SK-N-DZ (cell line): ENCODE data around the gene FAAH2. TPM values are rescaled to one million over a fixed set of nuclear protein-coding genes. Genes with fewer than 3 reads are reported as not detected.
"Not testable (repeated sequence)": the region's sequence is repeated elsewhere in the genome, so short reads cannot be mapped to it uniquely, and the experiment has no call there.

ENCODE experiments used
- DNase-seq: peaks from one replicate; pipeline ENCODE4 v3.0.0-alpha.2; 2015; ENCODE audit warnings: low spot score
- polyA plus RNA-seq, 2 experiments: library from polyadenylated mRNA; depleted of rRNA; stranded (reverse); fragments of >200 nt; gene quantifications; 2 replicates each; pipeline ENCODE4 v1.2.3, GENCODE V29; 2014

FAAH2 gene
- 0.98 and 1.8 TPM in 2 replicates for polyA plus RNA-seq (2014; cell fraction: cytosol; rRNA removed)
- polyA plus RNA-seq (2014; cell fraction: nucleus; rRNA removed): 0.20 TPM in 1 of 2 replicates, not detected in the other

- peak; percentile 30 for DNase-seq
Observed at GRCh38 chrX:57286507-57287251, at the start of gene FAAH2. Gene FAAH2, plus strand, starts transcription at chrX:57286706. Its CDS starts 120 bp downstream, at chrX:57286826.

- peak; percentile 1 for DNase-seq
Observed at GRCh38 chrX:57241967-57242366, 44.5 kb upstream of the FAAH2 start.

DNA sequence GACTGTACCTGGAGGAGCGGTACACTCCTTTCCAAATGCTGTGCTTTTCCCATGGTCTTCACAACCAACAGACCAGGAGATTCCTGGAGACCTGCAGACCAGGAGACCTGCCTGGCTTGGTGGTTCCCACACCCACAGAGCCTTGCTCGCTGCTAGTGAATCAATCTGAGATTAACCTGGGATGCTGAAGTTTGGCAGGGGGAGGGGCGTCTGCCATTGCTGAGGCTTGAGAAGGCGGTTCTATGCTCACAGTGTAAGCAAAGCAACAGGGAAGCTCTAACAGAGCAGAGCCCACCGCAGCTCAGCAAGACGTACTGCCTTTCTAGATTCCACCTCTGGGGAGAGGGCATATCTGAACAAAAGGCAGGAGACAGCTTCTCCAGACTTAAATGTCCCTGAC, 34.5 kb upstream of the FAAH2 start:
- no peak for DNase-seq

DNA sequence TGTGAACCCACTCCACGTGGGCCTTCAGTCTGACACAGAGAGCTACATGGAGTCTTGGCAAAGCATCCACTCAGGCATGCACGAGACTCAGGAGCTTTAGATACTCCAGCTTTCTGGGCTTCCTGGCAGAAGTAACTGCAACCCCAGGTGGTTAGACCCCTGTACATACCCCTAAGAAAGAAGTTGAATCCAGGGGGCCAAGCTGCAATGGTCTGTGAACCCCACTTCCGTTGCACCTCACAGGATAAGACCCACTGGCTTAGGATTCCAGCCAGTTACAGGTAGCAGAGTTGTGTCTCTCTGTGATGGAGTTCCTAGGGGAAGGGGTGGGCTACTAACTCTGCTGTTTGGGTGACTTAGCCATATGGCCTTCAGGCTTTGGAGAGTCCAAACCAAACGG, 21.4 kb upstream of the FAAH2 start:
- DNase-seq: no peak

DNA sequence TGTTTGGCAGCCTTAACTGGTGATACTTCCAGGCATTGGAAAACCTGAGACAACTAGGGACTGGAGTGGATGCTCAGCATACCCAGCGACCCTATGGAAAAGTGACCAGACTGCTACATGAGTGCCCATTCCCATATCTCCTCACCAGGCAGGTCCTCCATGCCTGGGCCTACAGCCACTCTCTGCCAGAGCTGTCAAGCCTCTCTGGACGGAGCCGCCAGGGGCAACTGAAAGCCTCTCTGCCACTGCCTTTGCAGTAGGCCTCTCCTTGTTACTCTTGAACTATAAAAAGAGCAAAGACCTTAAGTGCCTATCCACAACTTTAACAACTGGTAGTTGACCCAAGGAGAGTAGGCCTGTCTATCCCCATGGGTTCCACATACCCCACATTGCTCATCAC, 20.2 kb upstream of the FAAH2 start:
- no peak for DNase-seq

DNA sequence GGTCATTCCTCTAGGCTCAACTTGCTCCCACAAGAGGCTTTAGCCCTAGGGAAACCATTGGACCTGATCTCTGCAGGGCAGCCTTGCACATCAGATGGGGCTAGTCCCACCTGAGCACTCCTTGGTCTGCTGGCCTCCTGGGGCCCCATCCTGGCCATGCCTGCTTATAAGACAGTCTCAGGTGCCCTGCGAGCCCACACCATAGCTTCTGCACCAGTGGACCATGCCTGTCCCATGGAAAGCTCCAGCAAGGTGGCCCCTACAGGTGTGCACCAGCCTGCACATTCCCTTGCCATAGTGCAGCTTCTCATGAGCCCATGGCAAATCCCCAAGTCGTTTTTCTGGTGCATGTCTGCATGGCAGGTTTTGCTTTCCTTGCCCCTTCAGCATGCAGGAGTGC, 19.6 kb upstream of the FAAH2 start:
- no peak for DNase-seq

DNA sequence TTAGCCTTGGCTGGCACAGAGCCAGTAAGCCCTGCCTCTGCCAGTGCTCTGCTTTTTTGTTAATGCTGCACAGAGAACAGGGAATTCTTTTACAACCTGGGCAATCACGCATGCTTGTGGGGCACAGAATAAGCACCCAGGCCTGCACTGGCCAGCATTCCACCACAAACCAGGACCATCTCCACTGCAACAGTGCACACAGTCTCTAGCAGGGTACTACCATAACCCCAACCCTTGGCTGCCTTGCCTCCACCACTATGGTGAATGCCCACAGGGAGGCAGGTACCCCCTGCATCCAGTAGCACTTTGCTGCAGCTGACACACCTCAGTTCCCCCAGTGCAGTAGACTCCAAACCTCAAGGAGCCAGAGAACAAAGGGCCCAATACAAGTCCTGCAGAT, 19.2 kb upstream of the FAAH2 start:
- DNase-seq: no peak

GRCh38 chrX:57270980-57271379, 15.5 kb upstream of the FAAH2 start:
- no peak for DNase-seq

- peak; percentile 11 for DNase-seq
Observed at GRCh38 chrX:57282568-57282967, 3.9 kb upstream of the FAAH2 start.

GRCh38 chrX:57285001-57285400, 1.5 kb upstream of the FAAH2 start:
- no peak for DNase-seq

- no peak for DNase-seq
Observed at GRCh38 chrX:57289089-57289488, 2.6 kb downstream of the FAAH2 start.

- no peak for DNase-seq
Observed at GRCh38 chrX:57294961-57295360, 8.5 kb downstream of the FAAH2 start.

- not testable (repeated sequence) for DNase-seq
Observed at GRCh38 chrX:57295679-57296078, 9.2 kb downstream of the FAAH2 start.

GRCh38 chrX:57313583-57314215, 27.2 kb downstream of the FAAH2 start:
- DNase-seq: no peak

DNA sequence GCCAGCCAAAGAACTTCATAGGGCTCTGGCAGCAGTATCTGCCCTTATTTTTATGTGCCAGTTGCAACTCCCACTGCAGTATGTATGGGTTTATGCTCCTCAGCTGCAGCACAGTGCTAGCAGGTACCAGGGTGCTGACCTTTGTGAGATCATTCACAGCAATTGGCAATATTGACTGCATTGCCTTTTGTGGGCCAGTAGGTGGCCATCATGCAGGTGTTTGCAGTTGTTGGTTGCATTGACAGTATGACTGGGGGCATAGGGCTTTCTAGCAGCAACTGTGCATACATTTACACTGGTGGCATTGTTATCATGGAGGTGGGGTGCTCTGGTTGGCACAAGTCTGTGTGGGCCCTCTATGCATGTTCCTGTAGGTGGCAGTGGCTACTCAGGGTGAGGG, 42.5 kb downstream of the FAAH2 start:
- no peak for DNase-seq

DNA sequence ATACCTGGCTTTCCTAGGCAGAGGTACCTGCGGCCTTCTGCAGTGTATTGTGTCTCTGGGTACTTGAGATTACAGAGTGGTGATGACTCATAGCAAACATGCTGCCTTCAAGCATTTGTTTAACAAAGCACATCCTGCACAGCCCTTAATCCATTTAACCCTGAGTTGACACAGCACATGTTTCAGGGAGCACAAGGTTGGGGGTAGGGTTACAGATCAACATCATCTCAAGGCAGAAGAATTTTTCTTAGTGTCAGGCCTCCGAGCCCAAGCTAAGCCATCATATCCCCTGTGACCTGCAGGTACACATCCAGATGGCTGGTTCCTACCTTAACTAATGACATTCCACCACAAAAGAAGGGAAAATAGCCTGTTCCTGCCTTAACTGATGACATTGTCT, 49.3 kb downstream of the FAAH2 start:
- DNase-seq: not testable (repeated sequence)

- DNase-seq: no peak
Observed at GRCh38 chrX:57353472-57354132, 67.1 kb downstream of the FAAH2 start.

GRCh38 chrX:57364145-57364544, 77.6 kb downstream of the FAAH2 start:
- DNase-seq: no peak

- no peak for DNase-seq
Observed at GRCh38 chrX:57366430-57366829, 79.9 kb downstream of the FAAH2 start.

DNA sequence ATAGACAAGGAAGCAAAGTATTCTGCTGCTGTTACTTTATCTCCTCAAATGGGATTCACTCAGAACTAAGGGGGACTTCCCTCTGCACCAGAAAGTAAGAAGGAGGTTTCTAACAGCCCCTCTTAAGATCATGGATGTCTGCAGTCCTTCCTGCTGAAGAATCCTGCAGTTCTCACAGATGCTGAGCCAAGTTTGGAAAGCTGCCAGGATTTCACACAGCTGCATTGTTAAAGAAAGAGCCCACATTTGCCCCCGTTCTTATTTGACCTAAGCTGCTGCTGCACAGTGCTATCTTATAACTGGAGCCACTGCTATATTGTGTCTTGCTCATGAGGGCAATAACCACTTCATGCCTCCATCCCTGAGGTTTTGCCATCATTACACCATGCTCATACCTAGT, 81.1 kb downstream of the FAAH2 start:
- no peak for DNase-seq

DNA sequence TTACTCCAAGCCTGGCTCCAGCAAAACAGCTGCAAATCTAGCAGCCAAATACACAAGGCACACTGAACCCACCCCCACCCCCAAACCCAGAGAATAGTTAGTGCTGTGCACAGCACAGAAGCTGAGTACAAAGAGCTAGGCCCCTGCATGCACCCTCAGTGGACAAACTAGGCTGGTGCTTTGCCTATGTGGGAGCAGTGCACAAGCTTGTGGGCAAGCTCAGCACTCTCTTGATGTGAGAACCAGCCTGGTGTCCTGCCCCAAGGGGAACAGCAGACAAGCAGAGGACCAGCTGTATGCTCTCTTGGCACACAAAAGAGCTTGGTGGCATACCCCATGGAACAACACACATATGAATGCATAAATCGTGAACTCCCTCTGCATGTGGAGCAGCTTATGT, 81.7 kb downstream of the FAAH2 start:
- no peak for DNase-seq

- no peak for DNase-seq
Observed at GRCh38 chrX:57379296-57379695, 92.8 kb downstream of the FAAH2 start.
